ENCODE measurements around the gene ORC5. TPM values are rescaled to one million over a fixed set of nuclear protein-coding genes. Genes with fewer than 3 reads are reported as not detected.
"Not testable (repeated sequence)": the region's sequence is repeated elsewhere in the genome, so short reads cannot be mapped to it uniquely, and the experiment has no call there.

ORC5 gene
- total and polyA plus RNA-seq, 7 donors: 8.4 to 30.8 (median 20.8) TPM

GRCh38 chr7:104242638-104243037, 34.8 kb upstream of the ORC5 start:
- no peak for DNase-seq
- intact Hi-C loops (cut with DNase I): no loop called here
- no peaks in the 10 kb centered on the region for H3K9me3 ChIP-seq
- H3K4me1 ChIP-seq: no peaks in the 10 kb centered on the region
- 69 to 81% methylated on average over 3 of the region's 3 CpGs for WGBS, 2 donors
- H3K27me3 ChIP-seq: no peaks in the 10 kb centered on the region
- H3K36me3 ChIP-seq: no peaks in the 10 kb centered on the region
- TF ChIP-seq POLR2A (IDR thresholded peaks at IDR 0.05) (no peak), EP300 (IDR thresholded peaks at IDR 0.05) (no peak), CTCF (IDR thresholded peaks at IDR 0.05) (no peak), POLR2AphosphoS5 (IDR thresholded peaks at IDR 0.05) (no peak)
- no peak overlapping the region for H3K4me3 ChIP-seq
- H3K27ac ChIP-seq: no peak overlapping the region

GRCh38 chr7:104241538-104242209, 33.9 kb upstream of the ORC5 start:
- intact Hi-C loops (cut with DNase I): no loop called here
- Histone ChIP-seq H3K36me3 (no peaks in the 10 kb centered on the region), H3K9me3 (no peaks in the 10 kb centered on the region), H3K27ac (no peak overlapping the region), H3K4me1 (no peaks in the 10 kb centered on the region), H3K27me3 (no peaks in the 10 kb centered on the region), H3K4me3 (no peak overlapping the region)
- TF ChIP-seq POLR2AphosphoS5 (IDR thresholded peaks at IDR 0.05): no peak
- 85 to 89% methylated on average over 4 of the region's 4 CpGs for WGBS, 2 donors
- no peak for DNase-seq

GRCh38 chr7:104241135-104241534, 33.3 kb upstream of the ORC5 start:
- intact Hi-C loops (cut with DNase I): no loop called here
- Histone ChIP-seq H3K27ac (no peak overlapping the region), H3K27me3 (no peaks in the 10 kb centered on the region), H3K4me3 (no peak overlapping the region), H3K4me1 (no peaks in the 10 kb centered on the region), H3K36me3 (no peaks in the 10 kb centered on the region), H3K9me3 (no peaks in the 10 kb centered on the region)
- no peak for DNase-seq
- TF ChIP-seq POLR2A (IDR thresholded peaks at IDR 0.05): no peak
- no peak for TF ChIP-seq CTCF (IDR thresholded peaks at IDR 0.05)
- TF ChIP-seq EP300 (IDR thresholded peaks at IDR 0.05): no peak
- TF ChIP-seq POLR2AphosphoS5 (IDR thresholded peaks at IDR 0.05): no peak
- WGBS, 2 donors: 73% methylated on average over 3 of the region's 3 CpGs

- TF ChIP-seq POLR2AphosphoS5 (IDR thresholded peaks at IDR 0.05) (no peak), CTCF (IDR thresholded peaks at IDR 0.05) (no peak), EP300 (IDR thresholded peaks at IDR 0.05) (no peak), POLR2A (IDR thresholded peaks at IDR 0.05) (no peak)
- Histone ChIP-seq H3K27me3 (no peaks in the 10 kb centered on the region), H3K9me3 (no peaks in the 10 kb centered on the region), H3K27ac (no peak overlapping the region), H3K4me3 (no peak overlapping the region), H3K36me3 (no peaks in the 10 kb centered on the region), H3K4me1 (no peaks in the 10 kb centered on the region)
- WGBS, 2 donors: 11 to 57% methylated on average over 5 of the region's 5 CpGs
- intact Hi-C loops (cut with DNase I): no loop called here
- no peak for DNase-seq
Measured at GRCh38 chr7:104240401-104240800, 32.6 kb upstream of the ORC5 start.

- WGBS, 2 donors: 22 to 64% methylated on average over 1 to 2 of the region's 2 CpGs
- DNase-seq, H3K4me1 ChIP-seq, H3K4me3 ChIP-seq, H3K9me3 ChIP-seq, H3K27ac ChIP-seq, H3K36me3 ChIP-seq, H3K27me3 ChIP-seq: not testable (repeated sequence)
- intact Hi-C loops (cut with DNase I): loop anchor here (5.0 kb wide), 2 partner anchors 612 to 682 kb away; no protein-coding TSS in a partner anchor
Measured at GRCh38 chr7:104234990-104235389, 27.2 kb upstream of the ORC5 start.
